ENCODE data around the gene TBX1. TPM values are rescaled to one million over a fixed set of nuclear protein-coding genes. Genes with fewer than 3 reads are reported as not detected.
A peak's percentile ranks its signal among the peaks of the same experiment; 100 is the strongest.

The TBX1 gene
- polyA plus RNA-seq, 1 donor (not counting 4 experiments of a cell fraction or from before 2014, with no cell fraction given) = 0.10 TPM

DNA sequence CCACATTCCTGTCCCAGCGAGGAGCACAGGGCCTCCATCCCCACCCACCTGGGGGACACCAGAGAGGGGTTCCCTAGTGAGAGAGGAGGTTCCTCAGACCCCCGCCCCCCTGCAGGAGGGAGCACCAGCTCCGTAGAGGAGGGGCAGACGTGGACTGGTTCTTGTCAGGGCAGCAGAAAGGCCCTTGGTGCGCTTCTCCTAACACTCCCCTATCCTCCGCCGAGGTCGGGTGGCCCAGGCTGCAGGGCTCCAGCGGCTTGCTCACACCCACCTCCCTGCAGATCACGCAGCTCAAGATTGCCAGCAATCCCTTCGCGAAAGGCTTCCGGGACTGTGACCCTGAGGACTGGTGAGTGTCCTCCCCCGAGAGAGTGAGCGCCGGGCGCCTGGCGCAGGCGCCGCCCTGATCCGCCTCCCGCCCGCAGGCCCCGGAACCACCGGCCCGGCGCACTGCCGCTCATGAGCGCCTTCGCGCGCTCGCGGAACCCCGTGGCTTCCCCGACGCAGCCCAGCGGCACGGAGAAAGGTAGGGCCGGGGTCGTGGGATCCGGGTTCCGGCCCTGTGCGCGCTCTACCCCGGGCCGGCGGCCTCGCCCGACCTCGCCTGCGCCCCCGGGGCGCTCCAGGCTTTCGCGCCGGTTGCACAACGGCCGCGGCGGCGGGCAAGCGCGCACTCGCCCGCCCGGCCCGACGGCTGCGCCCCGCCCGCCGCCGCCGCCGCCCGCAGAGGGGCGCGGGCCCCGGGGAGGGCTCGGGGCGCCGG lies 5.1 kb downstream of the TBX1 start:
- no peaks in the 10 kb centered on the region for H3K9me1 ChIP-seq (ENCODE audit: control insufficient read depth, extremely low read depth, insufficient read depth, low read length)
- peaks cover 5% of the 10 kb centered on the region for H3K4me1 ChIP-seq (ENCODE audit: control insufficient read depth, extremely low read depth, insufficient read depth, low read length)
- no peaks in the 10 kb centered on the region for H4K20me1 ChIP-seq (ENCODE audit: control insufficient read depth, extremely low read depth, insufficient read depth, low read length)
- no peak for TF ChIP-seq CTCF (optimal IDR thresholded peaks at IDR 0.05 in 1 of 3, IDR thresholded peaks at IDR 0.05 in 1 of 3, conservative IDR thresholded peaks at IDR 0.05 in 1 of 3; ENCODE audit: extremely low read depth in 1 of 3, insufficient read depth in 2 of 3, low read length in 3 of 3)
- no peak for TF ChIP-seq EZH2 (IDR thresholded peaks at IDR 0.05; ENCODE audit: low read length)
- H3K9ac ChIP-seq (ENCODE audit: control insufficient read depth, extremely low read depth, insufficient read depth, low read length) = peak overlapping the region; percentile 63
- H3K36me3 ChIP-seq (ENCODE audit: control insufficient read depth in 2 of 2, extremely low read depth in 1 of 2, insufficient read depth in 2 of 2, low read length in 2 of 2) = no peaks in the 10 kb centered on the region
- no peak for FAIRE-seq
- H3K27me3 ChIP-seq (ENCODE audit: control insufficient read depth, extremely low read depth, insufficient read depth, low read length) = peaks cover 3% of the 10 kb centered on the region
- no peaks in the 10 kb centered on the region for H3K9me3 ChIP-seq (ENCODE audit: control insufficient read depth, low read depth, low read length)
- no peak for DNase-seq (ENCODE audit: low read depth, low spot score)
- H2AFZ ChIP-seq (ENCODE audit: control insufficient read depth, low read length) = peak overlapping the region; percentile 70
- peak overlapping the region; percentile 38 to 59 (median 52) for H3K4me3 ChIP-seq (ENCODE audit: control insufficient read depth in 2 of 3, extremely low read depth in 1 of 3, insufficient read depth in 2 of 3, low read depth in 1 of 3, low read length in 3 of 3)
- H3K79me2 ChIP-seq (ENCODE audit: control insufficient read depth, insufficient read depth, low read length) = peaks cover 5% of the 10 kb centered on the region
- peak overlapping the region; percentile 60 for H3K4me2 ChIP-seq (ENCODE audit: control insufficient read depth, extremely low read depth, insufficient read depth, low read depth, low read length)
- no peak overlapping the region for H3K27ac ChIP-seq (ENCODE audit: control insufficient read depth, insufficient read depth, low read length)
- dilution Hi-C loops (cut with MboI; ENCODE audit: extremely low pct_ligation_motif_present, low sequenced_read_pairs) = no loop called here

GRCh38 chr22:19766240-19766510 lies 5.6 kb downstream of the TBX1 start:
- TF ChIP-seq CTCF (optimal IDR thresholded peaks at IDR 0.05 in 1 of 3, IDR thresholded peaks at IDR 0.05 in 1 of 3, conservative IDR thresholded peaks at IDR 0.05 in 1 of 3; ENCODE audit: extremely low read depth in 1 of 3, insufficient read depth in 2 of 3, low read length in 3 of 3) (no peak), EZH2 (IDR thresholded peaks at IDR 0.05; ENCODE audit: low read length) (no peak)
- Histone ChIP-seq H3K4me3 (ENCODE audit: control insufficient read depth in 2 of 3, extremely low read depth in 1 of 3, insufficient read depth in 2 of 3, low read depth in 1 of 3, low read length in 3 of 3) (peak overlapping the region; percentile 52 to 73 (median 59)), H3K4me1 (ENCODE audit: control insufficient read depth, extremely low read depth, insufficient read depth, low read length) (peaks cover 5% of the 10 kb centered on the region), H3K27me3 (ENCODE audit: control insufficient read depth, extremely low read depth, insufficient read depth, low read length) (peaks cover 3% of the 10 kb centered on the region), H3K9me1 (ENCODE audit: control insufficient read depth, extremely low read depth, insufficient read depth, low read length) (no peaks in the 10 kb centered on the region), H3K9ac (ENCODE audit: control insufficient read depth, extremely low read depth, insufficient read depth, low read length) (peak overlapping the region; percentile 63), H3K79me2 (ENCODE audit: control insufficient read depth, insufficient read depth, low read length) (peaks cover 5% of the 10 kb centered on the region), H3K9me3 (ENCODE audit: control insufficient read depth, low read depth, low read length) (no peaks in the 10 kb centered on the region), H2AFZ (ENCODE audit: control insufficient read depth, low read length) (no peak overlapping the region), H3K36me3 (ENCODE audit: control insufficient read depth in 2 of 2, extremely low read depth in 1 of 2, insufficient read depth in 2 of 2, low read length in 2 of 2) (no peaks in the 10 kb centered on the region), H3K4me2 (ENCODE audit: control insufficient read depth, extremely low read depth, insufficient read depth, low read depth, low read length) (peak overlapping the region; percentile 16), H4K20me1 (ENCODE audit: control insufficient read depth, extremely low read depth, insufficient read depth, low read length) (no peaks in the 10 kb centered on the region), H3K27ac (ENCODE audit: control insufficient read depth, insufficient read depth, low read length) (peak overlapping the region; percentile 8)
- dilution Hi-C loops (cut with MboI; ENCODE audit: extremely low pct_ligation_motif_present, low sequenced_read_pairs) = no loop called here
- FAIRE-seq (no peak), DNase-seq (ENCODE audit: low read depth, low spot score) (no peak)

All from keratinocyte (primary cell).